OCI-LY1 (cell line): ENCODE results near the gene TXNRD1.

Experiments used
- H2AFZ ChIP-seq: fragments of 200-600 bp; sonication (generic), shearing (Covaris generic); 2 replicates; pipeline ENCODE4 v1.6.0; 2014; ENCODE audit warnings: antibody characterized with exemption, mild to moderate bottlenecking, low read length
- H3F3A ChIP-seq: fragments of 200-600 bp; sonication (generic), shearing (Covaris generic); 2 replicates; pipeline ENCODE4 v1.6.0; 2014; ENCODE audit warnings: mild to moderate bottlenecking, antibody characterized with exemption, low read length, moderate library complexity; ENCODE audit not compliant: insufficient read depth
- H3K27ac ChIP-seq: fragments of 200-600 bp; sonication (generic); 2 replicates; pipeline ENCODE4 v1.5.1; 2014; ENCODE audit warnings: low read length, mixed run types, mild to moderate bottlenecking, low read depth; ENCODE audit not compliant: poor library complexity, severe bottlenecking
- H3K27me3 ChIP-seq: fragments of 200-600 bp; sonication (generic); 2 replicates; pipeline ENCODE4 v1.6.0; 2014; ENCODE audit warnings: antibody characterized with exemption, mild to moderate bottlenecking, low read length, moderate library complexity; ENCODE audit not compliant: insufficient read depth
- H3K36me3 ChIP-seq: fragments of 200-600 bp; sonication (generic); 2 replicates; pipeline ENCODE4 v1.6.1; 2014; ENCODE audit warnings: mild to moderate bottlenecking, antibody characterized with exemption, low read length, moderate library complexity, mixed read lengths; ENCODE audit not compliant: insufficient read depth
- H3K4me1 ChIP-seq: fragments of 200-600 bp; sonication (generic); 2 replicates; pipeline ENCODE4 v1.5.1; 2014; ENCODE audit warnings: mild to moderate bottlenecking, low read length, moderate library complexity; ENCODE audit not compliant: insufficient read depth, severe bottlenecking
- H3K4me2 ChIP-seq: fragments of 200-600 bp; sonication (generic), shearing (Covaris generic); 2 replicates; pipeline ENCODE4 v1.6.1; 2014; ENCODE audit warnings: low read length
- H3K4me3 ChIP-seq: fragments of 200-600 bp; sonication (generic); 2 replicates; pipeline ENCODE4 v1.5.1; 2014; ENCODE audit warnings: low read length, low read depth, mild to moderate bottlenecking, mixed read lengths; ENCODE audit not compliant: poor library complexity, severe bottlenecking
- H3K79me2 ChIP-seq: fragments of 200-600 bp; shearing (Covaris generic); 2 replicates; pipeline ENCODE4 v1.6.1; 2016; ENCODE audit warnings: mixed run types, low read length, mixed read lengths; ENCODE audit not compliant: insufficient read depth
- H3K9ac ChIP-seq: fragments of 200-600 bp; sonication (generic), shearing (Covaris generic); 2 replicates; pipeline ENCODE4 v1.6.1; 2014; ENCODE audit warnings: mild to moderate bottlenecking, low read length, mixed read lengths
- H3K9me2 ChIP-seq: fragments of 200-600 bp; sonication (generic), shearing (Covaris generic); 2 replicates; pipeline ENCODE4 v1.6.1; 2014; ENCODE audit warnings: low read depth, mild to moderate bottlenecking, low read length, mixed read lengths
- H3K9me3 ChIP-seq: fragments of 200-600 bp; shearing (Covaris generic); 2 replicates; pipeline ENCODE4 v1.6.1; 2014; ENCODE audit warnings: low read length, mixed read lengths
- H4K20me1 ChIP-seq: fragments of 200-600 bp; sonication (generic), shearing (Covaris generic); 2 replicates; pipeline ENCODE4 v1.6.0; 2016; ENCODE audit warnings: mild to moderate bottlenecking, low read length; ENCODE audit not compliant: insufficient read depth
- EZH2 ChIP-seq: fragments of 200-600 bp; sonication (generic), shearing (Covaris generic); IDR thresholded peaks from 2 replicates; pipeline ENCODE4 v1.8.0; 2017; ENCODE audit warnings: borderline replicate concordance, mixed run types, mild to moderate bottlenecking, antibody characterized with exemption, low read length, moderate library complexity, mixed read lengths
- TF ChIP-seq, protein P1 (sequence below): fragments of 200-600 bp; sonication (generic), shearing (Covaris generic); IDR thresholded peaks from 2 replicates; pipeline ENCODE4 v1.5.1; 2017; ENCODE audit warnings: mild to moderate bottlenecking, antibody characterized with exemption, low read length, moderate library complexity, mixed read lengths

Gene TXNRD1

DNA sequence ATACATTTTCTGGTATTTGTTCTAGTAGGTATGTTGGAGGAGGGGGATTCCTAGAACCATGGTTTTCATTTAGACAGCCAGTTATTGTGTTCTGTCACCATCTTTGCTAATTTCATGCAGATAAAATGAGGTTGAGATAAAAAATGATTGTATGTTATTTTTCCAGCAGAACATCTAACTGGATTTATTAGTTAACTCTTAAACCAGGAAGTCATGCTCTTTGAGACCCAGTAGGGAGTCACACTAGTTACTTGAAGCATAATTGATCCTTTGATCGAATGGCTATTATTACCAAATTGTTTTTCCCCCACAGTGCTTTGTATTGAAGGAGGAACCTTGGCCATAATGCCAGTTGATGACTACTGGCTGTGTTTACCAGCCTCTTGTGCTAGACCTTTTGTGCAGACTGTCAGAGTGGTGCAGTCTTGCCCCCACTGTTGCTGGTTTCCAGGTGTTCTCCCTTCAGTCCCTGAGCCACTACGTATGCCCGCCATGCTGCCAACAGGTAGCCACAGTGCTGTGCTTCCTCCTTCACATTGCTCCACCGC, 93.9 kb downstream of the TXNRD1 start:
- no peak for TF ChIP-seq EZH2
- TF ChIP-seq, protein P1, sequence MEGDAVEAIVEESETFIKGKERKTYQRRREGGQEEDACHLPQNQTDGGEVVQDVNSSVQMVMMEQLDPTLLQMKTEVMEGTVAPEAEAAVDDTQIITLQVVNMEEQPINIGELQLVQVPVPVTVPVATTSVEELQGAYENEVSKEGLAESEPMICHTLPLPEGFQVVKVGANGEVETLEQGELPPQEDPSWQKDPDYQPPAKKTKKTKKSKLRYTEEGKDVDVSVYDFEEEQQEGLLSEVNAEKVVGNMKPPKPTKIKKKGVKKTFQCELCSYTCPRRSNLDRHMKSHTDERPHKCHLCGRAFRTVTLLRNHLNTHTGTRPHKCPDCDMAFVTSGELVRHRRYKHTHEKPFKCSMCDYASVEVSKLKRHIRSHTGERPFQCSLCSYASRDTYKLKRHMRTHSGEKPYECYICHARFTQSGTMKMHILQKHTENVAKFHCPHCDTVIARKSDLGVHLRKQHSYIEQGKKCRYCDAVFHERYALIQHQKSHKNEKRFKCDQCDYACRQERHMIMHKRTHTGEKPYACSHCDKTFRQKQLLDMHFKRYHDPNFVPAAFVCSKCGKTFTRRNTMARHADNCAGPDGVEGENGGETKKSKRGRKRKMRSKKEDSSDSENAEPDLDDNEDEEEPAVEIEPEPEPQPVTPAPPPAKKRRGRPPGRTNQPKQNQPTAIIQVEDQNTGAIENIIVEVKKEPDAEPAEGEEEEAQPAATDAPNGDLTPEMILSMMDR = no peak
- H2AFZ ChIP-seq = no peak overlapping the region
- no peak overlapping the region for H3K4me2 ChIP-seq
- H3K27ac ChIP-seq = no peak overlapping the region
- H3K4me1 ChIP-seq = no peaks in the 10 kb centered on the region
- no peaks in the 10 kb centered on the region for H3K27me3 ChIP-seq
- H3K4me3 ChIP-seq = no peak overlapping the region
- H3K9me2 ChIP-seq = no peaks in the 10 kb centered on the region
- peaks cover 44% of the 10 kb centered on the region for H3K79me2 ChIP-seq
- H4K20me1 ChIP-seq = no peaks in the 10 kb centered on the region
- H3K9ac ChIP-seq = no peak overlapping the region
- no peaks in the 10 kb centered on the region for H3F3A ChIP-seq
- H3K36me3 ChIP-seq = peaks cover 53% of the 10 kb centered on the region
- H3K9me3 ChIP-seq = no peaks in the 10 kb centered on the region

GRCh38 chr12:104310751-104311633, 95.4 kb downstream of the TXNRD1 start:
- Histone ChIP-seq H3K9ac (no peak overlapping the region), H3K4me1 (no peaks in the 10 kb centered on the region), H3K9me3 (no peaks in the 10 kb centered on the region), H3K36me3 (peaks cover 57% of the 10 kb centered on the region), H3K4me3 (no peak overlapping the region), H4K20me1 (no peaks in the 10 kb centered on the region), H2AFZ (no peak overlapping the region), H3K27me3 (no peaks in the 10 kb centered on the region), H3K4me2 (no peak overlapping the region), H3K27ac (no peak overlapping the region), H3F3A (no peaks in the 10 kb centered on the region), H3K9me2 (no peaks in the 10 kb centered on the region), H3K79me2 (peaks cover 29% of the 10 kb centered on the region)
- TF ChIP-seq, protein P1 = no peak
- no peak for TF ChIP-seq EZH2

GRCh38 chr12:104312202-104312601, 96.6 kb downstream of the TXNRD1 start:
- H3K9me2 ChIP-seq = no peaks in the 10 kb centered on the region
- H2AFZ ChIP-seq = no peak overlapping the region
- H3K4me1 ChIP-seq = no peaks in the 10 kb centered on the region
- no peaks in the 10 kb centered on the region for H3K27me3 ChIP-seq
- no peak overlapping the region for H3K4me2 ChIP-seq
- H4K20me1 ChIP-seq = no peaks in the 10 kb centered on the region
- no peak overlapping the region for H3K27ac ChIP-seq
- peaks cover 59% of the 10 kb centered on the region for H3K36me3 ChIP-seq
- peaks cover 17% of the 10 kb centered on the region for H3K79me2 ChIP-seq
- no peaks in the 10 kb centered on the region for H3F3A ChIP-seq
- TF ChIP-seq, protein P1 = no peak
- no peak for TF ChIP-seq EZH2
- H3K9me3 ChIP-seq = no peaks in the 10 kb centered on the region
- H3K4me3 ChIP-seq = no peak overlapping the region
- no peak overlapping the region for H3K9ac ChIP-seq
